ENCODE results near the gene EBP. TPM values are rescaled to one million over a fixed set of nuclear protein-coding genes. Genes with fewer than 3 reads are reported as not detected.

EBP gene
- total and polyA plus RNA-seq, 9 of the 15 experiments (the other 6 are each of a cell fraction or from before 2014, with no cell fraction given) = 228 to 987 (median 274) TPM

- TF ChIP-seq REST (IDR thresholded peaks at IDR 0.05; ENCODE audit: borderline replicate concordance) (no peak), REST (CRISPR knock-in tag; IDR thresholded peaks at IDR 0.05; ENCODE audit: low read depth) (no peak), SMAD2 (IDR thresholded peaks at IDR 0.05; ENCODE audit: low read depth, low read length) (no peak), SIX5 (IDR thresholded peaks at IDR 0.05; ENCODE audit: borderline replicate concordance in 1 of 2, insufficient read depth in 1 of 2, low read depth in 1 of 2, low read length in 2 of 2) (peak; percentile 42 to 60; a peak in 3 of 4 replicates), MTA2 (IDR thresholded peaks at IDR 0.05; ENCODE audit: low read depth) (no peak), LEF1 (IDR thresholded peaks at IDR 0.05) (no peak), ESRRB (CRISPR knock-in tag; IDR thresholded peaks at IDR 0.05; ENCODE audit: borderline replicate concordance) (no peak), MYC (IDR thresholded peaks at IDR 0.05; ENCODE audit: low read depth, low read length) (peak; percentile 84), MYC (CRISPR knock-in tag; IDR thresholded peaks at IDR 0.05; ENCODE audit: borderline replicate concordance, low read depth) (no peak), POLR2H (tag; IDR thresholded peaks at IDR 0.05; ENCODE audit: low read depth) (no peak), ZKSCAN1 (IDR thresholded peaks at IDR 0.05; ENCODE audit: low read depth, low read length) (no peak), ZNF699 (CRISPR knock-in tag; IDR thresholded peaks at IDR 0.05; ENCODE audit: insufficient replicate concordance) (no peak), ZNF277 (CRISPR knock-in tag; IDR thresholded peaks at IDR 0.05; ENCODE audit: borderline replicate concordance) (no peak), TRIM28 (IDR thresholded peaks at IDR 0.05) (no peak), EP300 (IDR thresholded peaks at IDR 0.05; ENCODE audit: low read length) (no peak), RBM17 (IDR thresholded peaks at IDR 0.05; ENCODE audit: borderline replicate concordance, low read depth, low read length) (no peak), ID3 (CRISPR knock-in tag; IDR thresholded peaks at IDR 0.05) (no peak), ID3 (tag; IDR thresholded peaks at IDR 0.05) (no peak)
These were observed 45.6 kb upstream of the EBP start, which contains the start of gene FTSJ1 (continued) for GRCh38 chrX:48475774-48476577.
